ENCODE data around the gene FNDC3B.

FNDC3B gene

DNA sequence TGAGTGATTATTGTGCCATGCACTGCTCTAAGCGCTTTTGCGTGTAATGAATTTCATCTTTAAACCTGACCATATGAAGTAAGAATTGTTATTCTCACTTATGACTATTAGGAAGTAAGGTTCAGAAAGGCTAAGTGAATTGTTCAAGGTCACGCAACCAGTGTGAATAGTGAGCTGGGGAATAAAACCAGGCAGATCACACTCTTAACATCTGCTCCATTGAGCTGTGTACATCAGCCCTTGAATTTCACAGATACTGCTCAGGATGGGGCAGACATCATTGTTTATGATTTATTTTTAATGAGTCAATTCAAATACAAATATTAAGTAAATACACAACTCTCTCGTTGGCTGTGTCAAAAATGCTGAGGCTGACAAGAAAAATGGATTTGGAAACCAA, 184.5 kb downstream of the FNDC3B start:
- DNase-seq (ENCODE audit: low read depth): no peak
- no peak overlapping the region for H3K4me3 ChIP-seq (ENCODE audit: low read depth, low read length)
- TF ChIP-seq, protein P1, sequence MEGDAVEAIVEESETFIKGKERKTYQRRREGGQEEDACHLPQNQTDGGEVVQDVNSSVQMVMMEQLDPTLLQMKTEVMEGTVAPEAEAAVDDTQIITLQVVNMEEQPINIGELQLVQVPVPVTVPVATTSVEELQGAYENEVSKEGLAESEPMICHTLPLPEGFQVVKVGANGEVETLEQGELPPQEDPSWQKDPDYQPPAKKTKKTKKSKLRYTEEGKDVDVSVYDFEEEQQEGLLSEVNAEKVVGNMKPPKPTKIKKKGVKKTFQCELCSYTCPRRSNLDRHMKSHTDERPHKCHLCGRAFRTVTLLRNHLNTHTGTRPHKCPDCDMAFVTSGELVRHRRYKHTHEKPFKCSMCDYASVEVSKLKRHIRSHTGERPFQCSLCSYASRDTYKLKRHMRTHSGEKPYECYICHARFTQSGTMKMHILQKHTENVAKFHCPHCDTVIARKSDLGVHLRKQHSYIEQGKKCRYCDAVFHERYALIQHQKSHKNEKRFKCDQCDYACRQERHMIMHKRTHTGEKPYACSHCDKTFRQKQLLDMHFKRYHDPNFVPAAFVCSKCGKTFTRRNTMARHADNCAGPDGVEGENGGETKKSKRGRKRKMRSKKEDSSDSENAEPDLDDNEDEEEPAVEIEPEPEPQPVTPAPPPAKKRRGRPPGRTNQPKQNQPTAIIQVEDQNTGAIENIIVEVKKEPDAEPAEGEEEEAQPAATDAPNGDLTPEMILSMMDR (IDR thresholded peaks at IDR 0.05; ENCODE audit: insufficient read depth, low read depth, low read length, missing control alignments): no peak

DNA sequence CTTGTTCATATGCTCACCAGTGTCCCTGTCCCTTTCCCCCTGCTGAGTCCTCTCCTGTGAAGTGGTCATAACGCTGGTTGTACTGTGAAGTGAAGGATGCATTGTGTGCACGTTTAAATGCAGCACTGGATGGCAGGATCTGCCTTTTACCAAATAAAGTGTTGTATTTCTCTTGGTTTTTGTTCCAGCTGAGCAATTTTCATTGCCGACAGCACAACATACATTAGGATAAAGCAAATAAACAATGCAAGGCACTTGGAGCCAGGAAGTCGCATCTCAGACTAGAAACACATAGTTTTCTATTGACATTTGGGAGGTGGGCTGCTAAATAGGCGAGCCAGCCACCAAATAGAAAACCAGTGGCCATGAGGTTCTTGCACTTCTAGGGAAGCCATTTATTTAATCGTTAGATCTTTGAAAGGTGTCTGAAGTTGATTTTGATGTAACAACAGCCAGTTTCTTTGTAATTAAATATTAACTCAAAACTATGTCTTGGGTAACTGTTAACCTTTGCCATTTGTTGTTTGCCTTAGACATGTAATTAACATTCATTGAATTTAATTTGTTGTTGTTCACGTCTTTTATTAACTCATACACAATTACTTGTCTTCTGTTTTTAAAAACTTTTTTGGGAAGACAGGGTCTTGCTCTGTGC, 185.3 kb downstream of the FNDC3B start:
- TF ChIP-seq, protein P1 (IDR thresholded peaks at IDR 0.05; ENCODE audit: insufficient read depth, low read depth, low read length, missing control alignments): no peak
- no peak for DNase-seq (ENCODE audit: low read depth)
- no peak overlapping the region for H3K4me3 ChIP-seq (ENCODE audit: low read depth, low read length)

DNA sequence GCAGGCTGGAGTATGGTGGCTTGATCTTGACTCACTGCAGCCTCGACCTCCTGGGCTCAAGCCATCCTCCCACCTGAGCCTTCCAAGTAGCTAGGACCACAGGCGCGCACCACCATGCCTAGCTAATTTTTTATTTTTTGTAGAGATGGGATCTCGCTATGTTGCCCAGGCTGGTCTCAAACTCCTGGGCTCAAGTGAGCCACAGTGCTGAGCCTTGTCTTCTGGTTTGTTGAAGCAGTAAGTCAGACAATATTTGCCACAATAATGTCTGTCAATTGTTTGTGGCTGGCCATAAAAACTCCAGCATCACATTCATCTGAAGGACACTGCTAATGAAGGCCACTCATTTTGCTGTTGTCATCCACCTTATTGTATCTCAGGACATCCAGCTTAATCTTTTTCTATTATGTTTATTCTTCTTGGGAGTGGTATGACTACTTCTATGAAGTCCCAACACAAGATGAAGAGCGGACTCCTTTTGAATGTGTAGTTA, 185.9 kb downstream of the FNDC3B start:
- DNase-seq (ENCODE audit: low read depth): no peak
- H3K4me3 ChIP-seq (ENCODE audit: low read depth, low read length): no peak overlapping the region
- TF ChIP-seq, protein P1 (IDR thresholded peaks at IDR 0.05; ENCODE audit: insufficient read depth, low read depth, low read length, missing control alignments): no peak

DNA sequence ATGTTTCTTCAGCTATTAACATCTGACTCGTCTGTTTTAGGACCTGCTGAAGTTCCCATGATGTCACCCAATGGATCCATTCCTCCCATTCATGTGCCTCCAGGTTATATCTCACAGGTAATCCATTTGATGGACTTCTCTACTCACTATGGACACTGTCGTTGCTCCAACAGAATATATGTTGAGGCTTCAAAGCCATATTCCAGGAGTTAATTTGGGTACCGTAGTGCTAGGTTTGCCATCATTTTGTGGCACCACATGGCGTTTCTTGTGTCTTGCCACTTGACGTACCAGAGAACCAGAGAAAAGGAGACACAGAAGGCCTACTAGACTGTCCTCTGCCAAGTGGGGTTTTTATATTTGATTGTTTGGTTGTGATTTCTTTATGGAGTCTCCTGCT, 187.5 kb downstream of the FNDC3B start:
- TF ChIP-seq, protein P1 (IDR thresholded peaks at IDR 0.05; ENCODE audit: insufficient read depth, low read depth, low read length, missing control alignments): no peak
- H3K4me3 ChIP-seq (ENCODE audit: low read depth, low read length): no peak overlapping the region
- DNase-seq (ENCODE audit: low read depth): no peak

DNA sequence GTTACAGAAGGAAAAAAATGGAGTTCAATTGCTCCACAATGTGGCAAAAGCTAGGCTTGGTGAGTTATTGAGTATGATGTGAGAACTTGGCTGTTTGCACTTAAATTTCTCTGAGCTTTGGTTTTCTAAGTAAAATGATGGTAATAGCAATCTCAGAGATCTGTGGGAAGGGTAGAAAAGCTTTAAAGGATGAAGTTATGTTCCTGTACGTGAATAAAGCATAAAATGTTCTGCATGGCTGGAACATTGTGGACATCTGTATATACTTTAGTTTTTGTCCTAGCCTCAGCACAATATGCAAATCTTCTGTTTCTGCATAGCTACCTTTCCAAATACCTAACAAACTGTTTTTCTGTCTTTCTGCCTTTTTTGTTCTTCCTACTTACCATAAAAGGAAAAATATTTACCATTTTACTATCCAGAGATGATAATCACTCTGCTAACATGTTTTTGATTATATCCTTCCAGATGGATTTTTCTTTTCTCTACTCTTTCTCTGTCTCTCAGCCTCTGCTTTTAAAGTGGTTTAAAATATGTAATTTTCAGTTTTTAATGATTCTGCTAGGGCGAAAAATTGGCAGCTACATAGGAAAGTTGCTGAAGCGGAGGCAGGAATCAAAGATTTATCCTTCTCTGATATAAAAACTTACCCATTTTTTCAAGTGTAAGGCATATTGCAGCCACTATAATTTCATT, 188.1 kb downstream of the FNDC3B start:
- no peak overlapping the region for H3K4me3 ChIP-seq (ENCODE audit: low read depth, low read length)
- DNase-seq (ENCODE audit: low read depth): no peak
- TF ChIP-seq, protein P1 (IDR thresholded peaks at IDR 0.05; ENCODE audit: insufficient read depth, low read depth, low read length, missing control alignments): no peak

DNA sequence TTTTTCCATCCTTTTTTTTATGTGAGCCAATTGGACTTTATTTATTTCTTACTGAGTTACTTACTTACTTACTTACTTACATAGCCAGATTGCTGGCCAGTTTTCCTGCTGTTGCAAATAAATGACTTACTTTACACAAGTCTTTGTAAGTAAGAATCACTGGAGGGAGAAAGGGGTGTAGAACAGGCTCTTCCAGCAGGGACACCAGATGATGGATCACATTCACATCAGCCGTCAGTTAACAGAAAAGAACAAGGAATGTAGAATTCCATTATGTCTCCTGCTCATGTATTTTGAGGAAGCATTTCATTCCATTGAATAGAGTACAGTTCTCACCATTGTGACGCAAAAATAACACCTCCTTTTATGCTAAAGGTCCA, 188.6 kb downstream of the FNDC3B start:
- no peak overlapping the region for H3K4me3 ChIP-seq (ENCODE audit: low read depth, low read length)
- TF ChIP-seq, protein P1 (IDR thresholded peaks at IDR 0.05; ENCODE audit: insufficient read depth, low read depth, low read length, missing control alignments): no peak
- no peak for DNase-seq (ENCODE audit: low read depth)
